ENCODE measurements around the gene REEP1. TPM values are rescaled to one million over a fixed set of nuclear protein-coding genes. Genes with fewer than 3 reads are reported as not detected.

REEP1 gene
- total RNA-seq, 1 experiment from 2014 or later, result 5.3 TPM

GRCh38 chr2:86378469-86378868 is 41.0 kb upstream of the REEP1 start:
- intact Hi-C loops (cut with micrococcal nuclease; ENCODE audit: unreplicated experiment), result loop anchor here (10.0 kb wide), 1 partner anchor 554 kb away; no protein-coding TSS in a partner anchor
- H3K4me1 Mint-ChIP-seq (ENCODE audit: low read depth, unreplicated experiment), result no peaks in the 10 kb centered on the region
- H3K27me3 Mint-ChIP-seq (ENCODE audit: unreplicated experiment), result peaks cover 25% of the 10 kb centered on the region
- H3K9me3 Mint-ChIP-seq (ENCODE audit: low read depth, unreplicated experiment), result no peaks in the 10 kb centered on the region
- no peak for DNase-seq
- TF ChIP-seq CTCF (IDR thresholded peaks at IDR 0.05; ENCODE audit: unreplicated experiment), result no peak
- no peak overlapping the region for H3K27ac Mint-ChIP-seq (ENCODE audit: unreplicated experiment)
- no TSS peak for BruUV-seq (replicated peaks)
- no peaks in the 10 kb centered on the region for H3K36me3 Mint-ChIP-seq (ENCODE audit: insufficient read depth, unreplicated experiment)
- CTCF ChIA-PET, result no interaction called here
- H3K4me3 Mint-ChIP-seq (ENCODE audit: low read depth, unreplicated experiment), result no peak overlapping the region

GRCh38 chr2:86375623-86376022 is 38.2 kb upstream of the REEP1 start:
- H3K36me3 Mint-ChIP-seq (ENCODE audit: insufficient read depth, unreplicated experiment), result no peaks in the 10 kb centered on the region
- no peak for DNase-seq
- BruUV-seq (replicated peaks), result no TSS peak
- H3K4me3 Mint-ChIP-seq (ENCODE audit: low read depth, unreplicated experiment), result no peak overlapping the region
- H3K9me3 Mint-ChIP-seq (ENCODE audit: low read depth, unreplicated experiment), result no peaks in the 10 kb centered on the region
- H3K4me1 Mint-ChIP-seq (ENCODE audit: low read depth, unreplicated experiment), result no peaks in the 10 kb centered on the region
- TF ChIP-seq CTCF (IDR thresholded peaks at IDR 0.05; ENCODE audit: unreplicated experiment), result no peak
- peaks cover 25% of the 10 kb centered on the region for H3K27me3 Mint-ChIP-seq (ENCODE audit: unreplicated experiment)
- CTCF ChIA-PET, result no interaction called here
- no peak overlapping the region for H3K27ac Mint-ChIP-seq (ENCODE audit: unreplicated experiment)
- intact Hi-C loops (cut with micrococcal nuclease; ENCODE audit: unreplicated experiment), result loop anchor here (10.0 kb wide), 1 partner anchor 551 kb away; no protein-coding TSS in a partner anchor

GRCh38 chr2:86372641-86373502 is 35.4 kb upstream of the REEP1 start:
- Mint-ChIP-seq H3K4me1 (ENCODE audit: low read depth, unreplicated experiment) (peaks cover 10% of the 10 kb centered on the region), H3K9me3 (ENCODE audit: low read depth, unreplicated experiment) (peaks cover 2% of the 10 kb centered on the region), H3K4me3 (ENCODE audit: low read depth, unreplicated experiment) (no peak overlapping the region), H3K36me3 (ENCODE audit: insufficient read depth, unreplicated experiment) (no peaks in the 10 kb centered on the region), H3K27ac (ENCODE audit: unreplicated experiment) (no peak overlapping the region), H3K27me3 (ENCODE audit: unreplicated experiment) (peaks cover under 1% of the 10 kb centered on the region)
- no TSS peak for BruUV-seq (replicated peaks)
- CTCF ChIA-PET, result interaction anchor here (0.5 to 3.9 kb wide), 3 partner anchors 23 to 516 kb away, joined by 3 to 28 read pairs (median 6); no protein-coding TSS in a partner anchor
- DNase-seq, result peak; percentile 65
- intact Hi-C loops (cut with micrococcal nuclease; ENCODE audit: unreplicated experiment), result loop anchor here (1.0 to 10.0 kb wide), 3 partner anchors 76 to 548 kb away; no protein-coding TSS in a partner anchor
- TF ChIP-seq CTCF (IDR thresholded peaks at IDR 0.05; ENCODE audit: unreplicated experiment), result peak; percentile 65

GRCh38 chr2:86372133-86372532 is 34.7 kb upstream of the REEP1 start:
- peaks cover 2% of the 10 kb centered on the region for H3K9me3 Mint-ChIP-seq (ENCODE audit: low read depth, unreplicated experiment)
- BruUV-seq (replicated peaks), result no TSS peak
- no peaks in the 10 kb centered on the region for H3K36me3 Mint-ChIP-seq (ENCODE audit: insufficient read depth, unreplicated experiment)
- CTCF ChIA-PET, result interaction anchor here (0.5 to 3.9 kb wide), 2 partner anchors 151 to 515 kb away, joined by 3 to 28 read pairs; no protein-coding TSS in a partner anchor
- no peak overlapping the region for H3K27ac Mint-ChIP-seq (ENCODE audit: unreplicated experiment)
- peaks cover 13% of the 10 kb centered on the region for H3K4me1 Mint-ChIP-seq (ENCODE audit: low read depth, unreplicated experiment)
- DNase-seq, result no peak
- H3K27me3 Mint-ChIP-seq (ENCODE audit: unreplicated experiment), result no peaks in the 10 kb centered on the region
- H3K4me3 Mint-ChIP-seq (ENCODE audit: low read depth, unreplicated experiment), result no peak overlapping the region
- no peak for TF ChIP-seq CTCF (IDR thresholded peaks at IDR 0.05; ENCODE audit: unreplicated experiment)
- intact Hi-C loops (cut with micrococcal nuclease; ENCODE audit: unreplicated experiment), result loop anchor here (5.0 to 10.0 kb wide), 2 partner anchors 75 to 547 kb away; no protein-coding TSS in a partner anchor
